Measurements from ENCODE around the gene SSTR3.

Gene SSTR3

DNA sequence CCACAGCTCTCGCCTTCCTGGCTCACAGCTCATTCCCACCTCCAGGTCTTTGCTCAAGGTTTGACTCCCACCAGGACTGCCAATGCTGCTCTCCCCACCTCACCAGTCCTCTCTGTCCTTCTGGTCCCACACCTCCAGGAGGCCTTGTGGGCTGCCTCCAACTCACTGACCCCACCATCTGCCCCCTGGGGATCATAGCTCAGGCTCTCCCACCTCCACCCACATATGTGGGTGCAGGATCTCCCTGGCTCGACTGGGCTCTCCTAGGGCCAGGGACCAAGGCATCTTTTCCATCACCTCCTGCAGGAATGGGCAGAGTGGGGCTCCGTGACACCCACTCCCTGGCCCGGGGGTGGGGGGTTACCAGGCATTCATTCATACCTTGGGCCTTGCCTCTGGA is 13.8 kb upstream of the SSTR3 start:
- no peak overlapping the region for H3K4me3 ChIP-seq (ENCODE audit: low read length)
- no peaks in the 10 kb centered on the region for H3K79me1 ChIP-seq (ENCODE audit: low read length)
- H3K18ac ChIP-seq (ENCODE audit: low read length): no peak overlapping the region
- no peak overlapping the region for H2BK5ac ChIP-seq (ENCODE audit: low read length)
- H4K8ac ChIP-seq (ENCODE audit: low read depth, low read length): no peak overlapping the region
- H3K23ac ChIP-seq (ENCODE audit: low read length): no peak overlapping the region
- H3K79me2 ChIP-seq (ENCODE audit: control insufficient read depth, insufficient read depth, low read length): no peaks in the 10 kb centered on the region
- no peak overlapping the region for H3K4me2 ChIP-seq (ENCODE audit: low read length)
- H4K5ac ChIP-seq (ENCODE audit: low read length): no peak overlapping the region
- DNase-seq: no peak
- no peaks in the 10 kb centered on the region for H3K27me3 ChIP-seq (ENCODE audit: insufficient read depth, low read length, poor library complexity)
- no peak overlapping the region for H3K4ac ChIP-seq (ENCODE audit: low read depth, low read length)
- WGBS (ENCODE audit: extremely low coverage, insufficient coverage, low lambda C conversion rate): no CpG with 5 or more reads among the region's 4 CpGs
- H3K9ac ChIP-seq (ENCODE audit: low read length): no peak overlapping the region
- H3K4me1 ChIP-seq (ENCODE audit: control insufficient read depth, low read depth, low read length): no peaks in the 10 kb centered on the region
- no peak overlapping the region for H2BK15ac ChIP-seq (replicated peaks; ENCODE audit: low read depth)
- H3K27ac ChIP-seq (ENCODE audit: low read depth, low read length): no peak overlapping the region
- H3K36me3 ChIP-seq (ENCODE audit: control insufficient read depth, insufficient read depth, low read length): no peaks in the 10 kb centered on the region
- no peak overlapping the region for H2AK5ac ChIP-seq (ENCODE audit: low read length)
- H2BK120ac ChIP-seq (ENCODE audit: low read depth, low read length): no peak overlapping the region
- no peak overlapping the region for H3K56ac ChIP-seq (ENCODE audit: low read length)

- Histone ChIP-seq H3K4ac (ENCODE audit: low read depth, low read length) (no peak overlapping the region), H2BK120ac (ENCODE audit: low read depth, low read length) (no peak overlapping the region), H3K18ac (ENCODE audit: low read length) (no peak overlapping the region), H2BK5ac (ENCODE audit: low read length) (no peak overlapping the region), H3K79me1 (ENCODE audit: low read length) (no peaks in the 10 kb centered on the region), H3K56ac (ENCODE audit: low read length) (no peak overlapping the region), H2BK15ac (replicated peaks; ENCODE audit: low read depth) (no peak overlapping the region), H3K4me2 (ENCODE audit: low read length) (no peak overlapping the region), H3K36me3 (ENCODE audit: control insufficient read depth, insufficient read depth, low read length) (no peaks in the 10 kb centered on the region), H4K8ac (ENCODE audit: low read depth, low read length) (no peak overlapping the region), H3K27me3 (ENCODE audit: insufficient read depth, low read length, poor library complexity) (no peaks in the 10 kb centered on the region), H3K79me2 (ENCODE audit: control insufficient read depth, insufficient read depth, low read length) (no peaks in the 10 kb centered on the region), H3K27ac (ENCODE audit: low read depth, low read length) (no peak overlapping the region), H3K4me1 (ENCODE audit: control insufficient read depth, low read depth, low read length) (peaks cover 3% of the 10 kb centered on the region), H2AK5ac (ENCODE audit: low read length) (no peak overlapping the region), H3K9ac (ENCODE audit: low read length) (no peak overlapping the region), H3K23ac (ENCODE audit: low read length) (no peak overlapping the region), H4K5ac (ENCODE audit: low read length) (no peak overlapping the region), H3K4me3 (ENCODE audit: low read length) (no peak overlapping the region)
- DNase-seq: no peak
- WGBS (ENCODE audit: extremely low coverage, insufficient coverage, low lambda C conversion rate): no CpG with 5 or more reads among the region's 8 CpGs
These were observed 13.2 kb upstream of the SSTR3 start for GRCh38 chr22:37225481-37225880.

DNA sequence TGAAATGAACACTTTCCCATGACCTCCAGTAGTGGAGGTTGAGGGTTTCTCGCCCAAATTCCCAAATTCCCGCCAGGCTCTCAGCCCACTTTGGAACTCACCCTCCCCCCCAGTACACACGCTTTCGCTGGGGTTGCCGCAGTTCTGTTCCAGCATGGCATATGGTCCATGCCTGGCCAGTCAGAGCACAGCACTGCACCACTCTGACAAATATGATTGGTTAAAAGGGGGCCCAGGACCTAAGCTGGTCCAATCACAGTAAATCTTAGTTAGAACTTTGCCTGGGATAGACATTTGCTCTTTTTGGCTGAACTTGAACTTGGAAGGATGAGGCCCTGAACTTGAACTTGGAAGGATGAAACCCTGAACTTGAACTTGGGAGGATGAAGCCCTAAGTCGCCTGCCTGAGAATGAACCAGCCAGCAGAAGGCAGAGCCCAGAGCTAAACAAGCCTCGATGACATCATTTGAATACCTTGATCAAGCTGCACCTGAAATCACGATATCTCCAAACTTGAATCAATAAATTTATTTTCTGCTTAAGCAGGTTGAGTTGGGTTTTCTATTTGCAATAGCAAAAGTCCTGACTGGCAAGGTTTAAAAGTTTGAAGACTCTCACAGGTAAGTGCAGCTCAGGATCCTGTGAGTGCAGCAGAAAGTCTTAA is 12.6 kb upstream of the SSTR3 start:
- no peak overlapping the region for H4K5ac ChIP-seq (ENCODE audit: low read length)
- no peak overlapping the region for H2BK120ac ChIP-seq (ENCODE audit: low read depth, low read length)
- no peak overlapping the region for H2AK5ac ChIP-seq (ENCODE audit: low read length)
- H3K23ac ChIP-seq (ENCODE audit: low read length): no peak overlapping the region
- no peak overlapping the region for H4K8ac ChIP-seq (ENCODE audit: low read depth, low read length)
- H3K4me3 ChIP-seq (ENCODE audit: low read length): no peak overlapping the region
- H2BK15ac ChIP-seq (replicated peaks; ENCODE audit: low read depth): no peak overlapping the region
- no peak overlapping the region for H3K18ac ChIP-seq (ENCODE audit: low read length)
- DNase-seq: no peak
- H3K27me3 ChIP-seq (ENCODE audit: insufficient read depth, low read length, poor library complexity): no peaks in the 10 kb centered on the region
- H3K4ac ChIP-seq (ENCODE audit: low read depth, low read length): no peak overlapping the region
- H3K9ac ChIP-seq (ENCODE audit: low read length): no peak overlapping the region
- H3K36me3 ChIP-seq (ENCODE audit: control insufficient read depth, insufficient read depth, low read length): no peaks in the 10 kb centered on the region
- H3K4me2 ChIP-seq (ENCODE audit: low read length): no peak overlapping the region
- no peak overlapping the region for H3K27ac ChIP-seq (ENCODE audit: low read depth, low read length)
- no peak overlapping the region for H3K56ac ChIP-seq (ENCODE audit: low read length)
- peaks cover 3% of the 10 kb centered on the region for H3K4me1 ChIP-seq (ENCODE audit: control insufficient read depth, low read depth, low read length)
- no peak overlapping the region for H2BK5ac ChIP-seq (ENCODE audit: low read length)
- no peaks in the 10 kb centered on the region for H3K79me2 ChIP-seq (ENCODE audit: control insufficient read depth, insufficient read depth, low read length)
- H3K79me1 ChIP-seq (ENCODE audit: low read length): no peaks in the 10 kb centered on the region
- WGBS (ENCODE audit: extremely low coverage, insufficient coverage, low lambda C conversion rate): no CpG with 5 or more reads among the region's 8 CpGs

GRCh38 chr22:37223965-37224551 is 11.8 kb upstream of the SSTR3 start:
- H3K4me3 ChIP-seq (ENCODE audit: low read length): no peak overlapping the region
- H2AK5ac ChIP-seq (ENCODE audit: low read length): no peak overlapping the region
- H3K4me2 ChIP-seq (ENCODE audit: low read length): no peak overlapping the region
- no peak overlapping the region for H4K8ac ChIP-seq (ENCODE audit: low read depth, low read length)
- no peak overlapping the region for H3K9ac ChIP-seq (ENCODE audit: low read length)
- no peak overlapping the region for H4K5ac ChIP-seq (ENCODE audit: low read length)
- no peak overlapping the region for H2BK15ac ChIP-seq (replicated peaks; ENCODE audit: low read depth)
- no peaks in the 10 kb centered on the region for H3K79me1 ChIP-seq (ENCODE audit: low read length)
- no peak overlapping the region for H3K27ac ChIP-seq (ENCODE audit: low read depth, low read length)
- no peak overlapping the region for H3K4ac ChIP-seq (ENCODE audit: low read depth, low read length)
- H3K4me1 ChIP-seq (ENCODE audit: control insufficient read depth, low read depth, low read length): peaks cover 3% of the 10 kb centered on the region
- H3K18ac ChIP-seq (ENCODE audit: low read length): no peak overlapping the region
- no peaks in the 10 kb centered on the region for H3K27me3 ChIP-seq (ENCODE audit: insufficient read depth, low read length, poor library complexity)
- no peak overlapping the region for H2BK120ac ChIP-seq (ENCODE audit: low read depth, low read length)
- H3K56ac ChIP-seq (ENCODE audit: low read length): no peak overlapping the region
- H3K36me3 ChIP-seq (ENCODE audit: control insufficient read depth, insufficient read depth, low read length): no peaks in the 10 kb centered on the region
- H2BK5ac ChIP-seq (ENCODE audit: low read length): no peak overlapping the region
- H3K79me2 ChIP-seq (ENCODE audit: control insufficient read depth, insufficient read depth, low read length): no peaks in the 10 kb centered on the region
- WGBS (ENCODE audit: extremely low coverage, insufficient coverage, low lambda C conversion rate): no CpG with 5 or more reads among the region's 3 CpGs
- H3K23ac ChIP-seq (ENCODE audit: low read length): no peak overlapping the region
- DNase-seq: no peak

GRCh38 chr22:37222440-37222971 is 10.2 kb upstream of the SSTR3 start:
- Histone ChIP-seq H2BK15ac (replicated peaks; ENCODE audit: low read depth) (no peak overlapping the region), H4K8ac (ENCODE audit: low read depth, low read length) (no peak overlapping the region), H3K36me3 (ENCODE audit: control insufficient read depth, insufficient read depth, low read length) (no peaks in the 10 kb centered on the region), H3K4me1 (ENCODE audit: control insufficient read depth, low read depth, low read length) (peaks cover 3% of the 10 kb centered on the region), H3K9ac (ENCODE audit: low read length) (no peak overlapping the region), H3K4me3 (ENCODE audit: low read length) (no peak overlapping the region), H3K4ac (ENCODE audit: low read depth, low read length) (no peak overlapping the region), H3K27me3 (ENCODE audit: insufficient read depth, low read length, poor library complexity) (no peaks in the 10 kb centered on the region), H2BK120ac (ENCODE audit: low read depth, low read length) (no peak overlapping the region), H2BK5ac (ENCODE audit: low read length) (no peak overlapping the region), H3K18ac (ENCODE audit: low read length) (no peak overlapping the region), H3K79me2 (ENCODE audit: control insufficient read depth, insufficient read depth, low read length) (no peaks in the 10 kb centered on the region), H4K5ac (ENCODE audit: low read length) (no peak overlapping the region), H3K27ac (ENCODE audit: low read depth, low read length) (no peak overlapping the region), H3K79me1 (ENCODE audit: low read length) (no peaks in the 10 kb centered on the region), H2AK5ac (ENCODE audit: low read length) (no peak overlapping the region), H3K23ac (ENCODE audit: low read length) (no peak overlapping the region), H3K56ac (ENCODE audit: low read length) (no peak overlapping the region), H3K4me2 (ENCODE audit: low read length) (no peak overlapping the region)
- no CpG with 5 or more reads among the region's 8 CpGs for WGBS (ENCODE audit: extremely low coverage, insufficient coverage, low lambda C conversion rate)
- DNase-seq: no peak
